Mesodermal cell (in vitro differentiated cells): ENCODE data around the gene FAM234B.

Experiments
- H3K27ac ChIP-seq: 2 replicates; pipeline ENCODE4 v1.7.0; 2013; ENCODE audit warnings: mild to moderate bottlenecking, low read depth, low read length, moderate library complexity; ENCODE audit not compliant: severe bottlenecking
- H3K36me3 ChIP-seq: 2 replicates; pipeline ENCODE4 v1.7.1; 2013; ENCODE audit warnings: mild to moderate bottlenecking, low read length, moderate library complexity; ENCODE audit not compliant: control insufficient read depth, insufficient read depth
- H3K4me1 ChIP-seq: one replicate; pipeline ENCODE4 v1.7.1; 2013; ENCODE audit warnings: mild to moderate bottlenecking, low read length; ENCODE audit not compliant: insufficient read depth, control insufficient read depth, poor library complexity, severe bottlenecking
- H3K4me3 ChIP-seq: 2 replicates; pipeline ENCODE4 v1.7.0; 2013; ENCODE audit warnings: low read length, control low read depth, mild to moderate bottlenecking; ENCODE audit not compliant: insufficient read depth, poor library complexity, severe bottlenecking; ENCODE audit errors: extremely low read depth
- H3K9me3 ChIP-seq: 2 replicates; pipeline ENCODE4 v1.7.1; 2013; ENCODE audit warnings: mild to moderate bottlenecking, low read length, moderate library complexity; ENCODE audit not compliant: control insufficient read depth
- WGBS, 2 experiments: methylation state at CpG; one replicate each; pipeline ENCODE4 v1.1.5; 2013; ENCODE audit warnings: missing lambda C conversion rate in 2 of 2; ENCODE audit not compliant: insufficient coverage in 2 of 2; 5-methylcytosine and 5-hydroxymethylcytosine counted together

The FAM234B gene

DNA sequence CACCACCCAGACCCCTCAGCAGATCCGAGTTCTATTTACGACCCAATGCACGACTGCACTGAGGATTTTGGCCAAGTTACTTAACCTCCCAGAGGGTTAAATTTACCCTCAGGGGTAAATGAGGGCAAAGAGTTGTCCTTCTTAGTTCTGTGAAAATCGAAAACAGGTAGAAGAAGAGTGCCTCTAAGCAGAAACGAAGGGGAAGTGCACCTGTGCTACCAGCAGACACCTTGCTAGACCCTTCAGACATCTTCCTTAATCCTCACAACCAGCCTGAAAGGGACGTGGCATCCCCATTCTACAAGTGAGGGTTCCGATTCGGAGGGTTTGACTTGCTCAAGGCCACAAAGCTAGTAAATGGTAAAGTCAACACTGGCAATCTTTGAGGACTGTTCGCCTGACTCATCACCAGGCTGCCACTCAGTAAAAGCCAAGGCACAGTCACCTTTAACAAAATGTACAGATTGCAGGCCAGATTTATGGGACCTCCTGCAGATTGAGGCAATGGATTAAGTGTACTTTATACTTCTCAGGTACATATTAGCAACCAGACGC, 57.7 kb downstream of the FAM234B start:
- Histone ChIP-seq H3K4me3 (peak overlapping the region; percentile 34), H3K4me1 (peaks cover 53% of the 10 kb centered on the region), H3K27ac (peak overlapping the region; percentile 100), H3K36me3 (no peaks in the 10 kb centered on the region), H3K9me3 (no peaks in the 10 kb centered on the region)
- WGBS, 2 experiments, result 85 to 88% methylated on average over 4 to 6 of the region's 10 CpGs

DNA sequence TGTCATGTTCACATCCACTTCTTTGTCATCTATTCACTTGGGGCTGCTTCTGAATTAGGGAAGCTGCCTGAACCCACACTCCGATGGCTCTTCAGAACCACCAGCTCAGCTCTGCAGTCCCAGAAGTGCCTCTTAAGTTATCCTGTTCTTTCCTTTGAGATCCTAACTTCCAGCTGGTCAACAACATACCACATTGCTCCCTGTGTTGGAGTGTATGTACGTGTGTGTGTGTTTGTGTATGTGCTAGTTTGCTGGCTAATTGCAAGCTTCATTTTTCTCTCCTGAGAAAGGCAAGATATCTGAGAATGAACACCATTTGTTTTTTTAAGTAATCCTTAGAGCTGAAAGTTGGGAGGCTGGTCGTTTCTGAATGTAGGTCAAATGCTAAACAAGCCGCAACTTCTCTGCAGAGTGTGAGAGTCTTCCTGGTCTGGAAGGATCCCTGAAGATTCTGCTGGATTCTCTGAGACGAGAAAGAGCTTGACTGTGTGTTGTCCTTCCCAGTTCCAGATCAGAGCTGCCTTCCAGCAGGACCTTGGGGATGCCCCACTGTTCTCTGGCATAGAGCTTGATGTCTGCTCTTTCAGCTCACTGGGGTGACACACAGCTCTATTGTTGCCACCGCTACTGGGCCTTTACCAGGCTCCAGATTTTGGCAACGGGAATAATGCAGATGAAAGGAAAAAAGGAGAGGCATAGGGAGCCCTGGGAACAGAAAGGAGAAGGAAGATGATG, 58.4 kb downstream of the FAM234B start:
- WGBS, 2 experiments, result 84 to 87% methylated on average over 5 of the region's 7 CpGs
- peaks cover 46% of the 10 kb centered on the region for H3K4me1 ChIP-seq
- H3K36me3 ChIP-seq, result no peaks in the 10 kb centered on the region
- H3K4me3 ChIP-seq, result no peak overlapping the region
- H3K27ac ChIP-seq, result peak overlapping the region; percentile 100
- no peaks in the 10 kb centered on the region for H3K9me3 ChIP-seq

DNA sequence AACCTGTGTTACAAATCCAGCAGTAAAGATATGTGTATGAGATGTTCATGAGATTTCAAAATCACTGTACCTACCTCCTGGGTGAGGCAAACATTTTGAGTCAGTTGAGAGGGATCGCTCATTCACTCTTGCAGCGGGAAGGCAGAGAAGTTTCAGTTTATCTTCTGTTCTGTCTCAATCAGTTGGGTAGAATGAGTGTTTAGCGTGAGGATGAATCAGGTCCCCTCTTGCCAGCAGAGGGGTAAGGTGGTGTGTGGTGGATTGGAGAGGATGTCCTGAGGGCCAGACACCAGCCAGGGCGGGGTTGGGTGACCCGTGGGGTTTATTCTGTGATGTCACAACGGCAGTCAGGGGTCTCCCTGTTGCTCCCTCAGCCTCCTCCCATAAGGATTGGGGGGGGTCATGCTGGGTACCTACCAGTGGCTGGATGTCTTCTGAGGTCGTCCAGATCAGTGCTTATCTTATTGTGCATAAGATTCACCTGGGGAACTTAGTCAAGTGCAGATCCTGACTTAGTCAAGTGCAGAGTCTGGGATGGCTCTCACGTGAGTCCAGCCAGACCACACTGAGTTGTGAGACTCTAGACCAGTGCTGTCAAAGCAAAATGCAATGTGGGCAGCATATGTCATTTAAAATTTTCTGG, 59.3 kb downstream of the FAM234B start, which contains the start of gene GSG1:
Gene GSG1 (minus strand): TSS at position 277 of the 643 bp plus-strand sequence. CDS start 155 bp downstream, at position 122.
- Histone ChIP-seq H3K4me3 (no peak within 1 kb of the TSS), H3K4me1 (peaks cover 43% of the 10 kb centered on the region), H3K9me3 (peaks cover 7% of the 10 kb centered on the region), H3K36me3 (no peaks in the 10 kb centered on the region), H3K27ac (peak within 1 kb of the TSS; percentile 100)
- 94 to 100% methylated on average over 5 of the region's 8 CpGs for WGBS, 2 experiments

- H3K9me3 ChIP-seq, result peaks cover 14% of the 10 kb centered on the region
- H3K4me3 ChIP-seq, result no peak overlapping the region
- WGBS, 2 experiments, result 100% methylated on average over 1 of the region's 3 CpGs; no CpG with 5 or more reads in 1 of the 2 experiments
Observed at GRCh38 chr12:13104409-13104808, 60.2 kb downstream of the FAM234B start.

DNA sequence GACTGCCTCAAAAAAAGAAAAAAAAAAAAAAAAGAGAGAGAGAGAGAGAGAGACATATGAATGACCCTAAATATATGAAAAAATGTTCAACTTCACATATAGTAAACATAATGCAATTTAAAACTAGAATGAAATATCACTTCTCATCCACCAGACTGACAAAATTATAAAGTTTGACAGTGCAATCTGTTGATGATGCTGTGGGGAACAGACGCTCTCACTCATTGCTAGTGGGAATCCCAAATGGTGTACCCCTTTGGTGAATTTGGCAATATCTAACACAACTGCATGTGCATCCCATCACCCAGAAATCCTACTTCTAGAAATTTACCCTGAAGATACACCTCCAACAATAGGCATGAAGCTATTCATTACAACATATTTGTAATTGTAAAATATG, 61.6 kb downstream of the FAM234B start:
- no peak overlapping the region for H3K4me3 ChIP-seq
- peaks cover 22% of the 10 kb centered on the region for H3K4me1 ChIP-seq
- peaks cover 15% of the 10 kb centered on the region for H3K9me3 ChIP-seq
- WGBS, 2 experiments, result 100% methylated on average over 1 of the region's 1 CpG; no CpG with 5 or more reads in 1 of the 2 experiments
- no peaks in the 10 kb centered on the region for H3K36me3 ChIP-seq
- H3K27ac ChIP-seq, result no peak overlapping the region

More at GRCh38 chr12:13104409-13104808, 60.2 kb downstream of the FAM234B start:
- peaks cover 36% of the 10 kb centered on the region for H3K4me1 ChIP-seq
- no peaks in the 10 kb centered on the region for H3K36me3 ChIP-seq
- no peak overlapping the region for H3K27ac ChIP-seq

- Histone ChIP-seq H3K4me1 (peaks cover 20% of the 10 kb centered on the region), H3K9me3 (peaks cover 20% of the 10 kb centered on the region), H3K36me3 (no peaks in the 10 kb centered on the region), H3K27ac (no peak overlapping the region), H3K4me3 (no peak overlapping the region)
- WGBS, 2 experiments, result 100% methylated on average over 1 of the region's 1 CpG; no CpG with 5 or more reads in 1 of the 2 experiments
Observed at GRCh38 chr12:13106666-13107065, 62.5 kb downstream of the FAM234B start.

GRCh38 chr12:13112968-13113367, 68.8 kb downstream of the FAM234B start:
- no peaks in the 10 kb centered on the region for H3K36me3 ChIP-seq
- 90 to 91% methylated on average over 5 to 6 of the region's 6 CpGs for WGBS, 2 experiments
- peaks cover 40% of the 10 kb centered on the region for H3K4me1 ChIP-seq
- H3K9me3 ChIP-seq, result peaks cover 31% of the 10 kb centered on the region
- H3K4me3 ChIP-seq, result no peak overlapping the region
- no peak overlapping the region for H3K27ac ChIP-seq

- no peak overlapping the region for H3K4me3 ChIP-seq
- H3K27ac ChIP-seq, result peak overlapping the region; percentile 72
- WGBS, 2 experiments, result 57 to 69% methylated on average over 11 to 13 of the region's 15 CpGs
- peaks cover 40% of the 10 kb centered on the region for H3K4me1 ChIP-seq
- peaks cover 17% of the 10 kb centered on the region for H3K9me3 ChIP-seq
- no peaks in the 10 kb centered on the region for H3K36me3 ChIP-seq
Observed at GRCh38 chr12:13114251-13115052, 70.3 kb downstream of the FAM234B start.

DNA sequence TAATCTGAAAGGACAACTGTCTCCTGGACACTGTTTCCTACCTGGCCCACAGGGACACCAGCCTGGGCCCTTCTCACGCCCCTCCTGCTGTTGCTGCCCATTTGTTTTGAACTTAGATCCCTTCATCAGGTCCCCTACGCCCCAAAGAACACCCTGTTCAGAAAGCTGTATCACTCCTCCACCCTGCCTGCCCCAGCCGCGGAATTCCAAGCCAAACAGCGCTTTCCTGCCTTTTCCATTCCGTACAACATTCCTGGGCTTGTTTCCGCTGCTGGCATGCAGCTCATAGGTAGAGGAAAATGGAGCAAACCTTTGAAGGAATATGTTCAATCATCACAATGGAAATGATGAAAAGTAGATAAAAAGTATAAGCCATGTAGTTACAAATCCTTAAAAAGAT, 72.1 kb downstream of the FAM234B start:
- H3K36me3 ChIP-seq, result no peaks in the 10 kb centered on the region
- H3K4me3 ChIP-seq, result no peak overlapping the region
- H3K27ac ChIP-seq, result no peak overlapping the region
- H3K4me1 ChIP-seq, result peaks cover 40% of the 10 kb centered on the region
- WGBS, 2 experiments, result 82 to 96% methylated on average over 5 to 6 of the region's 7 CpGs
- peaks cover 16% of the 10 kb centered on the region for H3K9me3 ChIP-seq

DNA sequence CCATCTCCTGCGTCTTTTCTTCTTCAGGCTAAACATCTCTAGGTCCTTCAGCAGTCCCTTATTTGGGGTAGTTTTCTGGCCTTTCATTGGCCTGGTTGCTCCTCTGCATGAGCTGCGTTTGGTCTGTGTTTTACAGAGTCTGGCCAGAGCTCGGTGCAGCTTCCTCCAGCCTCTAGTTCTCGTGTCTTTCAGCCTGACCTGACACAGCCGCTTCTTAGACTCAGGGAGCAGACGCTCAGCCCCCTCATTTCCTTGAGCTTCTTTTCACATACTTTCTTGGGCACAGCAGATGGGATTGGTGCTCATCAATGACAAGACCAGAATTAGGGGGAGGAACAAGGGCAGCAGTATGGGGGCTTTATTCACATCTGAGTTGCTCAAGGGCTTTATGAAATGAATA, 72.8 kb downstream of the FAM234B start:
- Histone ChIP-seq H3K36me3 (no peaks in the 10 kb centered on the region), H3K27ac (peak overlapping the region; percentile 6), H3K9me3 (peaks cover 8% of the 10 kb centered on the region), H3K4me1 (peaks cover 40% of the 10 kb centered on the region), H3K4me3 (no peak overlapping the region)
- 70 to 75% methylated on average over 4 to 6 of the region's 6 CpGs for WGBS, 2 experiments
